ENCODE results near the gene SMG9. TPM values are rescaled to one million over a fixed set of nuclear protein-coding genes. Genes with fewer than 3 reads are reported as not detected.
A peak's percentile ranks its signal among the peaks of the same experiment; 100 is the strongest.

Gene SMG9
- total RNA-seq, 1 experiment from 2014 or later, result 89.4 TPM

DNA sequence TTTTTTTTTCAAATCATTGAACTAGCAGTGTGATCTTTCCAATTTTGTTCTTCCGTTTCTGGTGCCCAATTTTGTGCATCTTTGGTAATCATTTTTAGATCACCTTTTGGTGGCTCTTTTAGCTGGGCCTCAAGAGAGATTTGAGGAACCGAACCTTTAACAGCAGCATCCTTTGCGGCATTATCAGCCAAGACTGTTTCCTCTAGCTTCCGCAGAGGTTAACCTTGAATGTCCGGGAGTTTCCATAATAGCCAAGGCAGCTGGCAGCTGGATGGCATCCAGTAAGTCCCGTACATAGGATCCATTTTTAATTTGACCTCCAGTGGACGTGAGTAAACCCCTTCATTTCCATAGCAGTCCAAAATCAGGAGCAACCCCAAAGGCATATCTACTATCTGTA lies 29.3 kb downstream of the SMG9 start:
- DNase-seq (ENCODE audit: low spot score), result no peak

DNA sequence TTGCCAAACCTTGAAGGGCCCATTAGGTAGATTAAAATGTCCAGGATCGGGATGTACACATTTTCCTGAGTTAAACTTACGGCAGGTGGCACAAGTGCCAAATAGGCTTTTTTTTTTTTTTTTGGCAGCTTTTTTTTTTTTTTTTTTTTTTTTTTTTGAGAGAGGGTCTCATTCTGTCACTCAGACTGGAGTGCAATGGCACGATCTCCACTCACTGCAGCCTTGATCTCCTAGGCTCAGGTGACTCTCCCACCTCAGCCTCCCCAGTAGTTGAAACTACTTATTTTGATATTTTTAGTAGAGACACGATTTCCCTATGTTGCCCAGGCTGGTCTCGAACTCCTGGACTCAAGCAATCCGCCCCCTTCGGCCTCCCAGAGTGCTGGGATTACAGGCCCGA lies 29.9 kb downstream of the SMG9 start:
- no peak for DNase-seq (ENCODE audit: low spot score)

DNA sequence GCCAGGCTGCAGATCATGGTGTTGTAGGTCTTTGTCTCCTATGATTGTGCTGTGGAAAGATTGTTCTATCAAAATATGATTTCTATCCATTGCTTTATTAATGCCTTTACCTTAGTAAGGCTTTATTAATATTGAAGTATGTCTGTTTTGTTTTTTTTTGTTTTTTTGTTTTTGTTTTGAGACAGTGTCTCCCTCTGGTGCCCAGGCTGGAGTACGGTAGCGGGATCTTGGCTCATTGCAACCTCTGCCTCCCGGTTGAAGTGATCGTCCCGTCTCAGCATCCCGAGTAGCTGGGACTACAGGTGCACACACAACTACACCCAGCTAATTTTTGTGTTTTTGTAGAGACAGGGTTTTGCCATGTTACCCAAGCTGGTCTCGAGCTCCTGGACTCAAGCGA lies 31.2 kb downstream of the SMG9 start:
- peak; percentile 57 for DNase-seq (ENCODE audit: low spot score)

DNA sequence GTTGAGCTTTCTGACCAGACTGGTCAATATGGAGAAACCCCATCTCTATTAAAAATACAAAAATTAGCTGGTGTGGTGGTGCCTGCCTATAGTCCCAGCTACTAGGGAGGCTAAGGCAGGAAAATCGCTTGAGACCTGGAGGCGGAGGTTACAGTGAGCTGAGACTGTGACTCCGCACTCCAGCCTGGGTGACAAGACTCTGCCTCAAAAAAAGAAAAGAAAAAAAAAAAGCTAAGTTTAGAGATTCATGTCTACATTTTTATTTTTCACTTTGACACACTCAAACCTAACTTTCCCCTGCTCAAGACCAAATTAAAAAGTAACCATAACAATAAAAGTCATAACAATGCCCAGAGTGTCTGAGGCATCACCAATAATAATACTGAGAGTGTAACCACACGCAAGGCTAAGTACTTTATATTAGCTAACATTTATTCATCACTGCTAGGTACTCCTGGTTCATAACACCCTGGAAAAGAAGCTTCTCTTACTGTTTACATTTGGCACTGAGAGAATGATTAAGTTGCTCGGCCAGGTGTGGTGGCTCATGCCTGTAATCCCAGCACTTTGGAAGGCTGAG lies 33.2 kb downstream of the SMG9 start:
- no peak for DNase-seq (ENCODE audit: low spot score)

DNA sequence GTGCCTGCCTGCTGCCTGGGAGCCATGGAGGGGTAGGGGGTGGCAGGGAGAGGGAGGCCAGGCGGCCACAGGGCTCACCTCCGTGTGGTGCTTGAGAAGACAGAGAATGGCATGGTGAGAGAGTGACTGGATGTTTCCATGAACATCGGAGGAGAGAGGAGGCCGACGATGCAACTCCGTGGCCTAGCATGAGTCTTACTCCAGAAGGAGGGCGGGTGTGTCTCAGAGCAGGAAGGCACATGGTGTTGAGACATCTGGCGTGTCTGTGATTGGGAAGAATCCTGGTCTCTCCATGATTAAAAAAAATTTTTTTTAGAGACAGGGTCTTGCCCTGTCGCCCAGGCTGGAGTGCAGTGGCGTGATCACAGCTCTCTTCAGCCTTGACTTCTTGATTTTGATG lies 33.8 kb downstream of the SMG9 start:
- DNase-seq (ENCODE audit: low spot score), result no peak

DNA sequence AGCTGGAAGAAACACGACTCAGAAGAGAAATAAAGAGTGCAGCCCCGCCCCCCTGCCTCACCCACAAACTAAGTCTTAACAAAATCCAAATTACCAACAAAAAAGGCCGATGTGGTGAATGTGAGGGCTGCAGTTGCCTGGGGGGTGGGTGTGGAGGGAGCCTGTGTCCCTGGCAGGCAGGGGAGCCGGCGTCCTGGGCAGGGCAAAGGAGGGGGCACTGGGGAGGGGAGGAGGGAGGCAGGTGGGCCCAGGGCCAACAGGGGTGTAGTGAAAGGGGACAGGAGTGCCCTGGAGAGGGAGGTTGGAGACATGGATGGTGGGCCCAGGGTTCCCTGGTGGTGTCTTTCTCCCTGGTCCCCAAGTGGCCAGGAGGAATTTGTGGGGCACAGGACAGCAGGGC lies 34.8 kb downstream of the SMG9 start:
- no peak for DNase-seq (ENCODE audit: low spot score)

DNA sequence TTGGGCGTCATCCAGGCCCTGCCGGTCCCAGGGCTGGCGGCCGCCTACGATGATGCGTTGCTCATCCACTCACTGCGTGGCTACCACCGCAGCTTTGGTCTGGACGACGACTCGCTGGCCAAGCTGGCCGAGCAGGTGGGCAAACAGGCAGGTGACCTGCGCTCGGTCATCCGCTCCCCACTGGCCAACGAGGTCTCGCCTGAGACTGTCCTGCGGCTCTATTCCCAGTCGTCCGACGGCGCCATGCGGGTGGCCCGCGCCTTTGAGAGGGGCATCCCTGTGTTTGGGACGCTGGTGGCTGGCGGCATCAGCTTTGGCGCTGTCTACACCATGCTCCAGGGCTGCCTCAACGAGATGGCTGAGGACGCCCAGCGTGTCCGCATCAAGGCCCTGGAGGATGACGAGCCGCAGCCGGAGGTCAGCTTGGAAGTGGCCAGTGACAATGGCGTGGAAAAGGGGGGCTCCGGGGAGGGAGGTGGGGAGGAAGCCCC lies 35.3 kb downstream of the SMG9 start:
- DNase-seq (ENCODE audit: low spot score), result no peak

DNA sequence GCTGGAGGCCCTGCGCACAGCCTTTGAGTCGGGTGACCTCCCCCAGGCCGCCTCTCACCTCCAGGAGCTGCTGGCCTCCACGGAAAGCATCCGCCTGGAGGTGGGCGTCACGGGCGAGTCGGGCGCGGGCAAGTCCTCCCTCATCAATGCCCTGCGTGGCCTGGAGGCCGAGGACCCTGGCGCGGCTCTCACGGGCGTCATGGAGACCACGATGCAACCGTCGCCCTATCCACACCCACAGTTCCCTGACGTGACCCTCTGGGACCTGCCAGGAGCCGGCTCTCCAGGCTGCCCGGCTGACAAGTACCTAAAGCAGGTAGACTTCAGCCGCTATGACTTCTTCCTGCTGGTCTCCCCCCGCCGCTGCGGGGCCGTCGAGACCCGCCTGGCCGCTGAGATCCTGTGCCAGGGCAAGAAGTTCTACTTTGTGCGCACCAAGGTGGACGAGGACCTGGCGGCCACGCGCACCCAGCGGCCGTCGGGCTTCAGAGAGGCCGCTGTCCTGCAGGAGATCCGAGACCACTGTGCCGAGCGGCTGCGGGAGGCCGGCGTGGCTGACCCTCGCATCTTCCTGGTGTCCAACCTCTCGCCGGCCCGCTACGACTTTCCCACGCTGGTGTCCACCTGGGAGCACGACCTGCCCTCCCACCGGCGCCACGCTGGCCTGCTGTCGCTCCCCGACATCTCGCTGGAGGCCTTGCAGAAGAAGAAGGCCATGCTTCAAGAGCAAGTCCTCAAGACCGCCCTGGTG lies 36.0 kb downstream of the SMG9 start:
- no peak for DNase-seq (ENCODE audit: low spot score)

DNA sequence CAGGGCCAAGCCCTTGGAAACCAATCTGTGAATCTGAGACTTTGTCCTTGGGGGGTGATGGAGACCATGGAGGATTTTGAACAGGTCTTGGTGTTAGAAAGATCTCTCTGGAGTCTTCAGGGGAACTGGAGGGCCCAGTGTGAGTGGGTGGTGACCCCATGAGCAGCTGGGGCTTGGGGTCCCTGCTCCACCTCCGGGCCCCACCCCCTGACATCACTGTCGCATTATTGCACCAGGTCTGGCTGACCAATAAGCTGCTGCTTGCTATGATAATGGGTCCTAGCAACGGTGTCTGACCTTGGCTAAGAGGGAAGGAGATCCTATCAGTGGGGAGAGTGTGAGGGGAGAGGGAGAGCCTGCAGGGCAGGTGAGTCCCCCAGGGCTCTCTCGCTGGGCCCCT lies 39.0 kb downstream of the SMG9 start, which contains the start of gene IRGC:
IRGC (plus strand) TSS at position 301 of the 400 bp plus-strand sequence. CDS start 2,483 bp downstream, outside the sequence.
- no peak for DNase-seq (ENCODE audit: low spot score)

DNA sequence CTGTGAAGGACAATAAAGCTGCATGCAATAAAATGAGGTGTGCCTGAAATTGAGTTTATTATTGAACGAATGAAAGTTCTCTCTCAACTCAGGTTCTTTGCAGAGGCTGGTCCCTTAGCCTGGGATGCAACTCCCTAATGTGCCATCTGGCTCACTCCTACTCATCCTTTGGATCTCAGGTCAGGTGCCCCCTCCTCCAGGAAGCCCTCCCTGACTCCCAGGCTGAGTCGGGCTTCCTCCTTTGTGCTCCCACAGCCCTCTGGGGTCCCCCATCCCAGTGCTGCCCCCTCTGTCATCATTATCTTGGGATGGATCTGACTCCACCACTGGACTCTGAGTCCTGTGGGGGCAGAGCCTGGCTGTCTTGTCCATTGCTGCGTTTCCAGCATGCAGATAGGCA lies 41.6 kb downstream of the SMG9 start:
- no peak for DNase-seq (ENCODE audit: low spot score)

DNA sequence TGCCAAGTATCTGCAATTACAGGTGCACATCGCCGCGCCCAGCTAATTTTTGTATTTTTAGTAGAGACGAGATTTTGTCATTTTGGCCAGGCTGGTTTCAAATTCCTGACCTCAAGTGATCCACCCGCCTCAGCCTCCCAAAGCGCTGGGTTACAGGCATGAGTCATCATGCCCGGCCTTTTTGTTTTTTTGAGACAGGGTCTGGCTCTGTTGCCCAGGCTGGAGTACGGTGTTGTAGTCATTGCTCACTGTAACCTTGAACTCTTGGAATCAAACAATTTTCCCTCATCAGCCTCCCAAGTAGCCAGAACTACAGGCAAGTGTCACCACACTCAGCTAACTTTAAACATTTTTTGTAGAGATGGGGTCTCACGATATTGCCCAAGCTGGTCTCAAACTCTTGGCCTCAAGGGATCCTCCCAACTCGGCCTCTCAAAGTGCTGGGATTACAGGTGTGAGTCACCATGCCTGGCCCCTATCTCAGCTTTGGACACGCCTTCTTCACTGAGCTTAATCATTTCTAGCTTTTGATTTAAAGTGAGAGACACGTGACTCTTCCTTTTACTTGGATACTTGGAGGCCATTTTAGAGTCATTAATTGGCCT lies 42.9 kb downstream of the SMG9 start:
- DNase-seq (ENCODE audit: low spot score), result no peak

DNA sequence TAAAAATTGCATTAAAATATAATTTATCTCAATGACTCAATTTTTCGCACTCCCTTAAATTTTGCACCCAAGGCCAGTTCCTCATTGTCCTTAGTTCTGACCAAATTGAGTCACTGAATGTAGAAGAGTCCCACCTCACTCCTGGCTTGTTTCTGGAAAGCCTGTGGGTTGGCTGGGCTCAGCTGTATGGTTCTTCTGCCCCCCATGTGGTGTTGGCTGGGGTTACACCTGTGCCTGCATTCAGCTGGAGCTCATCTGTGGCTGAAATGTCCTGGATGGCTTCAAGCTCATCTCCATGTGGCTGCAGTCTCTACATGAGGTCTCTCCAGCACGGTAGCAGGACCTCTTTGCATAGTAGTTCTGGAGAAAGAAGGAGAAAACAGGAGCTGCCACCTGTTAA lies 46.0 kb downstream of the SMG9 start:
- no peak for DNase-seq (ENCODE audit: low spot score)

DNA sequence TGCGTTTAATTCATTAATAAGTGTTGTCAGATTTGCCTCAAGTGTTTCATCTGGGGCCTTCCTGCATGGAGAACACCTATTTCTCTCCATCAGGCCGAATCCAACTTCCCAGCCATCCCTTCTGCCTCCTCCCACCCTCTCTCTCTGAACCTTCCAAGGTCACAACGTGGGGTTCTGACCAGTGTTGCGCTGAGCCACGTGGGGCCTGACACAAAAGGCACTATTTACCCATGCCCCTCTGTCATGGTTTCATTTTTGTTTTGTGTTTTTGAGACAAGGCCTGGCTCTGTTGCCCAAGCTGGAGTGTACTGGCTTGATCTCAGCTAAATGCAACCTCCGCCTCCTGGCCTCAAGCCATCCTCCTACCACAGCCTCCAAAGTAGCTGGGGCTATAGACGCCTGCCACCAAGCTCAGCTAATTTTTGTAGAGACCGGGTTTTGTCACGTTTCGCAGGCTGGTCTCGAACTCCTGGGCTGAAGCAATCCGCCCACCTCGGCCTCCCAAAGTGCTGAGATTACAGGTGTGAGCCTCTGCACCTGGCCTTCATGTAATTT lies 47.5 kb downstream of the SMG9 start:
- no peak for DNase-seq (ENCODE audit: low spot score)

DNA sequence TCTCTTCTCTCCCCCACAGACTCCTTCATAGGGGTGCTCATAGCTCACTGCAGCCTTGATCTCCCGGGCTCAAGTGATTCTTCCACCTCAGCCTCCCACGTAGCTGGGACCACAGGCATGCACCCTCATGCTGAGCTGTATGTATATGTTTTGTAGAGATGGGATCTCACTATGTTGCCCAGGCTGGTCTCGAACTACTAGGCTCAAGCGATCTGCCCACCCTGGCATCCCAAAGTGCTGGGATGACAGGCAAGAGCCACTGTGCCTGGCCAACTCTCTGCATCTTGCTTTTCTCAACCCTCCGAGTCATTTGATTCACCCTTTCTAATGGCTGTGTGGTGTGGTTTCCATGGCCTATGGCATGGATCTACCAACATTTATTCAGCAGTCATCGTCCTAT lies 49.0 kb downstream of the SMG9 start:
- DNase-seq (ENCODE audit: low spot score), result no peak

DNA sequence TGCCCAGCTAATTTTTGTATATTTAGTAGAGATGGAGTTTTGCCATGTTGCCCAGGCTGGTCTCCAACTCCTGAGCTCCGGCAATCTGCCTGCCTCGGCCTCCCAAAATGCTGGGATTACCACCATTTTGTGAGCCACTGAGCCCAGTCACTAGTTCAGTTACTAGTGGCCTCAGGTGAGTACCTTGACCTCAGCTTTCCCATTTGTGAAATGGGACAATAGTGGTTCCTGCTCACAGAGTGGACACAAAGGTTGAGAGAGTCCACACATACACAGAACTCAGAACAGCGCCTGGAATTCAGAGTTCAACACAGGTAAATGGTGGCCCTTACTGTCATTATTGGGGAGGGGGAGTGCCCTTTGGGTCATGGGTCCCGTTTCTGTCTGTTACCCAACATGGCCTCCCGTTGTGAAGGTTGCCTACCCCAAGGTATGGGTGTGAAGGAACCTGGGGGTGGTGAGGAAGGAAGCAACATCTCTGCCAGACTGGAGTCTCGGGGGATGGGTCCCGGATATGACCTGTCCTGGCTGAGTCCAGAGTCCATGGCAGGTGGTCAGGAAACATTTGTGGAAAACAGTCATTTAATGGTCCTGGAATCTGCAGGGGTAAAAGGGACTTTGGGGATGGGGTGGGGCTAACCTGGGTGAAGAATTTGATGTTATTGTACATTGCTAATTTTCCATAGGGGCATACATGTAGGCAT lies 50.6 kb downstream of the SMG9 start:
- peak; percentile 63 for DNase-seq (ENCODE audit: low spot score)

DNA sequence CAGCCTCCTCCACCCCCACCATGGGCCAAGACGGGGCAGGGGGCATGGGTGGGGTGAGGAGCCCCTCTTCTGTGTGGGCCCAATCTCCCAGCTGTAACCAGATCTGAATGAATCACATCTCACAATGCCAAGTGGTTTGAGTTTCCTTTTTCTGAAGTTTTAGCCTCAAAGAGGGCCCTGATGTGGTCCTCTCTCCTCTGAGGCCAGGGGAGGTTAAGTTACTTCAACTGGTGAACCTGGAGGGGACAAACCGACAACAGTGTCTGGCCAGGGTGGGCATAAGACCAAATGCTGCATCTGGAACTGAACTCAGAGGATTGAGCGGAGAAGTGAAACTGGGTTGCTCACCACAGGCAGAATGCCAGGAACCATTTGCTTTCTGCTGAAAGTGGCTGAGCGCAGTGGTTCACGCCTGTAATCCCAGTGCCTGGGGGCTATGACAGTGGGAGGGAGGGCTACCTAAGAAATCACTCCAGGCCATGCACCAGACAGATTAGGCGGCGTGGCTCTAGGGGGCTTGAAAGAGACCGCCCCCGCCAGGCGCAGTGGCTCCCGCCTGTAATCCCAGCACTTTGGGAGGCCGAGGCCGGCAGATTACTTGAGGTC lies 54.3 kb downstream of the SMG9 start:
- DNase-seq (ENCODE audit: low spot score), result no peak

DNA sequence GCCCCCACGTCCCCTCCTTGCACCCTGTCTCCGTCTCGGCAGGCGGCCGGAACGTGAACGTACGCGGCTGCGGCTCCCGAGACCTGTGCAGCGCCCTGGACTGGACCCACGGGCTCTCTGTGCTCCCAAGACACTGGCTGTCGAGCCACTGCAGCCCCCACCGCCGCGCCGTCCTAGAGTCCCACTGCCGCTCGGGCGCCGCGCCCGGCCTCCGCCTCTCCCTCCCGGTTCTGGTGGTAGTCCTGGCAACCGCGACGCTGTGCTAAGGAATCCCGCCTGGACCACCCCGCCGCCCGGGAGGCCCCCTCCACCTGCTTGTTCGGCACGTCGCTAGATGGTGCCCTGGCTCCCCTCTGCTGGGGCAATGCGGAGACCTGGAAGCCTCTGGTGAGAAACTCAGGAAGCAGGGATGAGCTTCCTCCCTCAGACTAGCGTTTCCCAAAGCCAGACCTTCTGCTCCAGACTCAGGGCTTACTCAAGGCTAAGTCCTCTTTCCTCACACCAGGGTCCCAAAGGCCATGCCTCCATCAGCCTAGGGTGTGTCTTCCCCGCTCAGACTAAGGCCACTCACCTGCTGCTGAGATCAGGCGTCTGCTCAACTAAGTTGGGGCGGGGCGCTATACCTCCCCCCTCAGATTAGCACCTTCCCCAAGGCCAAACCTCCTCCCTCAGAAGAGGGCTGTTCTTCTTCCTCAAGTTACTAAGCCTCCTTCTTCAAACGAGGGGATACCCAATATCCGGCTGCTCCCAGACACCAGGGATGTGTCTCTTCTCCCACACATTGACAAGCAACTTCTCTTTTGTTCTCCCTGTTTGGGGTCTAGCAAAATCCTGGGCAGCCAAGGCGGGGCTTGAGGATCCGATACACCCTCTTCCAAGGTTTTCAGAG lies 55.0 kb downstream of the SMG9 start:
- no peak for DNase-seq (ENCODE audit: low spot score)

DNA sequence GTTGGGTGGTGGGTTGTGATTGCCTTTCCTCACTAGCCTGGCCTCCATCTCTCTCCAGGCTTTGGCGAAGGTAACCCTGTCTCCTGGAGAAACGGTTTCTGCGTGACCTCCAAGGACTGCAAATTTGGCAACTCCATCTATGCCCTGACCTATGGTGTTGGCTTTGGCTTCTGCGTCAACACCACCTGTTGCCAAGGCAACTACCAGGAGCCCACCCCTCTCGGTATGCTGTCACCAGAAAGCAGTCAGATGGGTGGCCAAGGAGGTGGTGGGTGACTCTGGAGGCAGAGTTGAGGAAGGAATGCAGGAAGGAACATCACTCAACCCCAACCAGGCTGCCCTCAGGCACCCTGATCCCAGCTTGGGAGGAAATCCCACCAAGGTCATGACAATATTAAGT lies 57.5 kb downstream of the SMG9 start:
- DNase-seq (ENCODE audit: low spot score), result no peak

DNA sequence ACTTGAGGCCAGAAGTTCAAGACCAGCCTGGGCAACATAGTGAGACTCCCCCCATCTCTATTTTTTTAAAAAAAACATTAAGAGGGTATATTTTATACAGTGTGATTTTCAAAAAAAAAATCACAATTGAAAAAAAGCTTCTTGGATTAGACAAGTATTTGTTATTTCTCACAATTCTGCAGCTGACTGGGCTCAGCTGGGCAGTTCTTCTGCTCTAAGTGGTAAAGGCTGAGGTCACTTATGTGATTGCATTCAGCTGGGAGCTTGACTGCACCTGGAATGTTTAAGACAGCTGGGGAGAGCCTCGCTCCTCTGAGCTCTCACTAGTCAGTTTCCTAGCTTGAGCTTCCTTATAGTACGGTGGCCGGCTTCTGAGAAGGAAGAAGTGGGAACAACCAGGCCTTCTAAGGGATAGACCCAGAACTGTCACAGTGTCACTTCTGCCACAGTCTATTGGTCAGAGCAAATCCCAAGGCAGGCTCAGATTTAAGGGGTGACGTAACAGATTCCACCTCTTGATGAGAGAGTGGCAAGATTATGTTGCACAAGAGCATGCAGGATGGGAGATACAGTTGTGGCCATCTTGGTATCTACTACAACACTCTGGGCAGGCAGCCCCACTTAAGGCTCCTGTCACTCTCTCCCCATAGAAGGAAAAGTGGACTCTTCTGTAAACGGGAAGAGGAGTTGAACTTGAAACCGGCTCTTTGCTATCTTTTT lies 58.6 kb downstream of the SMG9 start:
- no peak for DNase-seq (ENCODE audit: low spot score)

DNA sequence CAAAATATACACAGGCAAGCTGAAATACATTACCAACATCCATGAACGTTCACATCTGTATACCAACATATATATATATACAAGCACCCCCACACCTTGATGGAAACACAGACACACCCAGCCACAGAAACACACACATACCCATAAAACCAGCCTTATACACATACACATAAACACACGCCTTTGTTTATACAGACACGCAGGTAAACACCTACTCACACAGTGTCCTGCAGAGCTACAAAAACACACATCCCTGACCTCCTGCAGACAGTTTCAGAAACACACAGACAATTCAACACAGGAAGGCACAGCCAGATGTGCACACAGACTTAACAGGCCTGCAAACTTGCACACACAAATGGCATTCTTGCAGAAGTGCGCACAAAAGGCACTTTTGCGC lies 60.2 kb downstream of the SMG9 start:
- DNase-seq (ENCODE audit: low spot score), result no peak
